GM23338 (cell line): ENCODE data around the gene TADA2A. TPM values are rescaled to one million over a fixed set of nuclear protein-coding genes. Genes with fewer than 3 reads are reported as not detected.

Experiments
- ATAC-seq: fragments of 200-7000 bp; cut with Tn5 transposase; 3 replicates; pipeline ENCODE4 v1.9.1; 2020
- DNase-seq: peaks from one replicate; pipeline ENCODE4 v3.0.0-alpha.2; 2015; ENCODE audit warnings: low spot score
- H2AFZ ChIP-seq: fragments of 200-600 bp; sonication (generic); 2 replicates; pipeline ENCODE4 v1.8.0; 2016; ENCODE audit warnings: antibody characterized with exemption, mild to moderate bottlenecking, moderate library complexity
- H3F3A ChIP-seq: fragments of 200-600 bp; sonication (generic); replicated peaks from 2 replicates; pipeline ENCODE4 v1.8.0; 2017; ENCODE audit warnings: antibody characterized with exemption, mixed run types, low read depth
- H3K27ac ChIP-seq: fragments of 200-600 bp; sonication (generic); 2 replicates; pipeline ENCODE4 v1.6.1; 2016; ENCODE audit warnings: low read depth
- H3K27me3 ChIP-seq: fragments of 200-600 bp; sonication (generic); 2 replicates; pipeline ENCODE4 v1.8.0; 2016; ENCODE audit warnings: mild to moderate bottlenecking, mixed run types, moderate library complexity; ENCODE audit not compliant: insufficient read depth
- H3K36me3 ChIP-seq: fragments of 200-600 bp; sonication (generic); 2 replicates; pipeline ENCODE4 v1.8.0; 2016; ENCODE audit warnings: mild to moderate bottlenecking; ENCODE audit not compliant: insufficient read depth
- H3K4me1 ChIP-seq: fragments of 200-600 bp; sonication (generic); 2 replicates; pipeline ENCODE4 v1.8.0; 2016; ENCODE audit warnings: mild to moderate bottlenecking, moderate library complexity; ENCODE audit not compliant: insufficient read depth
- H3K4me2 ChIP-seq: fragments of 200-600 bp; sonication (generic); 2 replicates; pipeline ENCODE4 v1.7.1; 2017; ENCODE audit warnings: mixed run types
- H3K4me3 ChIP-seq: fragments of 200-600 bp; sonication (generic); 2 replicates; pipeline ENCODE4 v1.6.1; 2016; ENCODE audit warnings: mixed run types
- H3K79me2 ChIP-seq: fragments of 200-600 bp; sonication (generic); replicated peaks from 2 replicates; pipeline ENCODE4 v1.8.0; 2017; ENCODE audit warnings: mild to moderate bottlenecking; ENCODE audit not compliant: insufficient read depth
- H3K9me2 ChIP-seq: fragments of 200-600 bp; sonication (generic); 2 replicates; pipeline ENCODE4 v1.8.0; 2017; ENCODE audit not compliant: insufficient read depth
- H4K20me1 ChIP-seq: fragments of 200-600 bp; sonication (generic); replicated peaks from 2 replicates; pipeline ENCODE4 v1.8.0; 2017; ENCODE audit warnings: mild to moderate bottlenecking; ENCODE audit not compliant: insufficient read depth
- H3K27ac Mint-ChIP-seq: 2 replicates; pipeline ENCODE4 v1.8.0; 2020; ENCODE audit warnings: inconsistent platforms, mild to moderate bottlenecking, moderate library complexity, mixed read lengths
- H3K27me3 Mint-ChIP-seq: 3 replicates; pipeline ENCODE4 v1.8.0; 2022; ENCODE audit warnings: low read depth, mild to moderate bottlenecking, moderate library complexity, mixed read lengths, inconsistent platforms; ENCODE audit not compliant: insufficient read depth, poor library complexity
- H3K36me3 Mint-ChIP-seq: 3 replicates; pipeline ENCODE4 v1.8.0; 2021; ENCODE audit warnings: low read depth, mild to moderate bottlenecking, inconsistent platforms, moderate library complexity, mixed read lengths
- H3K4me1 Mint-ChIP-seq: 3 replicates; pipeline ENCODE4 v1.8.0; 2020; ENCODE audit warnings: mild to moderate bottlenecking, inconsistent platforms, mixed read lengths
- H3K4me3 Mint-ChIP-seq: 3 replicates; pipeline ENCODE4 v1.8.0; 2021; ENCODE audit warnings: moderate library complexity, mild to moderate bottlenecking, inconsistent platforms, mixed read lengths
- H3K9me3 Mint-ChIP-seq: 3 replicates; pipeline ENCODE4 v1.8.0; 2020; ENCODE audit warnings: moderate library complexity, mild to moderate bottlenecking, inconsistent platforms, mixed read lengths
- ETS1 ChIP-seq: IDR thresholded peaks from 2 replicates; pipeline ENCODE4 v1.6.1; 2016; ENCODE audit warnings: antibody characterized with exemption
- EZH2phosphoT487 ChIP-seq: fragments of 200-600 bp; sonication (generic); IDR thresholded peaks from one replicate; pipeline ENCODE4 v1.8.1; 2018; ENCODE audit warnings: antibody characterized with exemption; ENCODE audit not compliant: unreplicated experiment
- JUNB ChIP-seq: IDR thresholded peaks from one replicate; pipeline ENCODE4 v1.6.1; 2016; ENCODE audit warnings: antibody characterized with exemption; ENCODE audit not compliant: unreplicated experiment
- POLR2AphosphoS5 ChIP-seq: IDR thresholded peaks from 2 replicates; pipeline ENCODE4 v1.6.1; 2016; ENCODE audit warnings: antibody characterized with exemption, low read depth
- ZNF331 ChIP-seq: fragments of 250-450 bp; sonication (Bioruptor Pico); IDR thresholded peaks from 2 replicates; pipeline ENCODE4 v1.5.0; 2020; ENCODE audit warnings: low read depth, mild to moderate bottlenecking, moderate library complexity
- ZNF462 ChIP-seq: fragments of 250-450 bp; sonication (Bioruptor Pico); IDR thresholded peaks from 2 replicates; pipeline ENCODE4 v1.5.0; 2020; ENCODE audit warnings: mild to moderate bottlenecking, moderate library complexity
- polyA plus RNA-seq: library from polyadenylated mRNA; unstranded; fragments of >200 nt; fragmentation: Nextera tagmentation; extraction: Ambion mirVana; gene quantifications from 2 replicates; pipeline ENCODE4 v1.2.1, GENCODE V29; 2016
- total RNA-seq: library from RNA; depleted of rRNA; stranded (reverse); fragments of >200 nt; shearing (Covaris generic); gene quantifications from 2 replicates; pipeline ENCODE4 v1.2.3, GENCODE V29; 2014
- TF ChIP-seq, protein P1 (sequence below), 2 experiments: fragments of 200-600 bp in 1 of 2; sonication (generic) in 1 of 2; conservative IDR thresholded peaks; 2 replicates each; pipeline versions ENCODE4 v1.5.1 to v1.6.1; 2016 to 2017; ENCODE audit warnings: antibody characterized with exemption in 2 of 2, low read depth in 2 of 2, mild to moderate bottlenecking in 2 of 2, moderate library complexity in 1 of 2

Gene TADA2A
- total and polyA plus RNA-seq, 2 experiments from 2014 or later: 14.5 to 17.1 TPM

- no peak overlapping the region for H3K27ac ChIP-seq
- no peaks in the 10 kb centered on the region for H3K4me1 ChIP-seq
- Mint-ChIP-seq H3K4me3 (no peak overlapping the region), H3K27me3 (no peaks in the 10 kb centered on the region), H3K4me1 (no peaks in the 10 kb centered on the region; the same call in 2 of the 3 replicates), H3K9me3 (no peaks in the 10 kb centered on the region), H3K27ac (no peak overlapping the region), H3K36me3 (no peaks in the 10 kb centered on the region)
- H3K79me2 ChIP-seq: no peaks in the 10 kb centered on the region
- H3K4me2 ChIP-seq: no peak overlapping the region
- ATAC-seq (peak; percentile 97), DNase-seq (peak; percentile 95)
- H3K4me3 ChIP-seq: no peak overlapping the region
- no peaks in the 10 kb centered on the region for H3F3A ChIP-seq
- TF ChIP-seq, protein P1, sequence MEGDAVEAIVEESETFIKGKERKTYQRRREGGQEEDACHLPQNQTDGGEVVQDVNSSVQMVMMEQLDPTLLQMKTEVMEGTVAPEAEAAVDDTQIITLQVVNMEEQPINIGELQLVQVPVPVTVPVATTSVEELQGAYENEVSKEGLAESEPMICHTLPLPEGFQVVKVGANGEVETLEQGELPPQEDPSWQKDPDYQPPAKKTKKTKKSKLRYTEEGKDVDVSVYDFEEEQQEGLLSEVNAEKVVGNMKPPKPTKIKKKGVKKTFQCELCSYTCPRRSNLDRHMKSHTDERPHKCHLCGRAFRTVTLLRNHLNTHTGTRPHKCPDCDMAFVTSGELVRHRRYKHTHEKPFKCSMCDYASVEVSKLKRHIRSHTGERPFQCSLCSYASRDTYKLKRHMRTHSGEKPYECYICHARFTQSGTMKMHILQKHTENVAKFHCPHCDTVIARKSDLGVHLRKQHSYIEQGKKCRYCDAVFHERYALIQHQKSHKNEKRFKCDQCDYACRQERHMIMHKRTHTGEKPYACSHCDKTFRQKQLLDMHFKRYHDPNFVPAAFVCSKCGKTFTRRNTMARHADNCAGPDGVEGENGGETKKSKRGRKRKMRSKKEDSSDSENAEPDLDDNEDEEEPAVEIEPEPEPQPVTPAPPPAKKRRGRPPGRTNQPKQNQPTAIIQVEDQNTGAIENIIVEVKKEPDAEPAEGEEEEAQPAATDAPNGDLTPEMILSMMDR (conservative IDR thresholded peaks at IDR 0.05; ENCODE audit: low read depth in 2 of 2): peak; percentile 99 to 100
- no peak for TF ChIP-seq ZNF331
- no peaks in the 10 kb centered on the region for H4K20me1 ChIP-seq
- H3K27me3 ChIP-seq: no peaks in the 10 kb centered on the region
- H3K36me3 ChIP-seq: no peaks in the 10 kb centered on the region
- peak overlapping the region; percentile 38; the same call in 1 of the 2 replicates for H2AFZ ChIP-seq
- H3K9me2 ChIP-seq: no peaks in the 10 kb centered on the region
Measured at GRCh38 chr17:37373530-37374159, 33.0 kb upstream of the TADA2A start.

DNA sequence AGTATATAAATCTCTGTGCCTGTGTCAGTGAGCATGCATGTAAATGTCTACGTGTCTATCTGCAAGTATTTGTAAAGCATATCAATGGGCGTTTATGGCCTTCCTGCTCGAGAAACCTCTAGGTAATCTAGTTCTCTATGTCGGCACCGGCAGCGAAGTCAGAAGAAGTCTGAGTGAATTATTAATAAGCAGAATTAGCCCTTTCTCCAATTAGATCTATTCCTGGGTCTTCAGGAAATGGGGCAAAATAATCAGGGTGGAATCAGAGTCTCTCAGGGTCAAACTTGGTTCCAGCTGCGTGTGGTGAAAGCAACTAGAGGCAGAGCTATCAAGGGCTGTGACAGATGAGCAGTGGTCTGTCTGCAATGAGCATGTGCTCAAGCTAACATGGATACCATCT is 31.0 kb upstream of the TADA2A start, which contains the start of gene C17orf78:
Gene C17orf78 (plus strand): TSS at position 280 of the 400 bp plus-strand sequence. CDS start 108 bp downstream, at position 388.
- no peaks in the 10 kb centered on the region; the same call in 2 of the 3 replicates for H3K4me1 Mint-ChIP-seq
- Histone ChIP-seq H3K27ac (no peak within 1 kb of the TSS), H3K79me2 (no peaks in the 10 kb centered on the region), H3K27me3 (no peaks in the 10 kb centered on the region), H3K4me1 (no peaks in the 10 kb centered on the region), H3K36me3 (no peaks in the 10 kb centered on the region), H3F3A (no peaks in the 10 kb centered on the region), H2AFZ (no peak within 1 kb of the TSS; the same call in 1 of the 2 replicates), H3K4me3 (no peak within 1 kb of the TSS), H4K20me1 (no peaks in the 10 kb centered on the region), H3K4me2 (no peak within 1 kb of the TSS), H3K9me2 (no peaks in the 10 kb centered on the region)
- no peak within 1 kb of the TSS for H3K4me3 Mint-ChIP-seq
- H3K27ac Mint-ChIP-seq: no peak within 1 kb of the TSS
- DNase-seq (no peak), ATAC-seq (no peak)
- H3K27me3 Mint-ChIP-seq: no peaks in the 10 kb centered on the region
- no peaks in the 10 kb centered on the region for H3K36me3 Mint-ChIP-seq
- no peaks in the 10 kb centered on the region for H3K9me3 Mint-ChIP-seq
- no peak for TF ChIP-seq POLR2AphosphoS5
- no peak for TF ChIP-seq JUNB
- TF ChIP-seq ETS1: no peak
- TF ChIP-seq ZNF462 (CRISPR knock-in tag): no peak
- TF ChIP-seq, protein P1 (conservative IDR thresholded peaks at IDR 0.05; ENCODE audit: low read depth in 2 of 2): no peak
- no peak for TF ChIP-seq ZNF331
- no peak for TF ChIP-seq EZH2phosphoT487
